Forelimb muscle (tissue), 1 donor: ENCODE results near the gene SPP2. TPM values are rescaled to one million over a fixed set of nuclear protein-coding genes. Genes with fewer than 3 reads are reported as not detected.

Source experiments
- DNase-seq: peaks from one replicate; pipeline ENCODE4 v3.0.0-alpha.2; 2013; ENCODE audit warnings: low read depth
- polyA plus RNA-seq: library from polyadenylated mRNA; unstranded; fragments of 120-200 nt; gene quantifications from one replicate; pipeline ENCODE4 v1.2.1, GENCODE V29; 2013; ENCODE audit not compliant: insufficient read length

SPP2 gene
- polyA plus RNA-seq, 1 donor, result not detected

DNA sequence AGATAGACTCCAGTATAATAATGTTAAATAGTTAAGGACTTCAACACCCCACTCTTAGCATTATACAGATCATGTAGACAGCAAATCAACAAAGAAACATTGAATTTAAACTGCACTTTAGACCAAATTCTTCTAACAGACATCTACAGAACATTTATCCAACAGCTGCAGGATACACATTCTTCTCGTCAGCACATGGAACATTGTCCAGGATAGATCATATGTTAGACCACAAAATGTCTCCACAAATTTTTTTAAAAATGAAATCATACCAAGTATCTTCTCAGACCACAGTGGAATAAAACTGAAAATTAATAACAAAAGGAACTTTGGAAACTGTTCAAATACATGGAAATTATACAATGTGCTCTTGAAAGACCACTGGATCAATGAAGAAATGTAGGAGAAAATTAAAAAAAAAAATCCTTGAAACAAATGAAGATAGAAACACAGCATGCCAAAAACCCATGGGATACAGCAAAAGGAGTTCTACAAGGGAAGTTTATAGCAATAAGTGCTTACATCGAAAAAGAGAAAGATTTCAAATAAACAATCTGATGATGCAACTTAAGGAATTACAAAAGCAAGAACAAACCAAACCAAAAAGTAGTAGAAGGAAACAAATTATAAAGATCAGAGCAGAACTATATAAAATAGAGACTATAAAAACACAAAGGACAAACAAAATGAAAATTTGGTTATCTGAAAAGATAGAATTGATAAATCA is 12.3 kb upstream of the SPP2 start:
- DNase-seq, result no peak

DNA sequence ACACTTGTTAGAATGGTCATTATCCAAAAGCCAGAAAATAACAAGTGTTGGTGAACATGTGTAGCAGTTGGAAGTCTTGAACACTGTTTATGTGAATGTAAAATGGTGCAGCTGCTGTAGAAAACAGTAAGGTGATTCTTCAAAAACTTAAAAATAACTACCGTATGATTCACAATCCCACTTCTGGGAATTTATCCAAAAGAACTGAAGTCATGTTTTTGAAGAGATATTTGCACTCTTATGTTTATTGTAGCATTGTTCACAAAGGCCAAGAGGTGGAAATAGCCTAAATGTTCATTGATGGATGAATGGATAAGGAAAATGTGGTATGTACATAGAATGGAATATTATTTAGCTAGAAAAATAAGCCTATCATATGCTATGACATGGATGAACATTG is 6.3 kb upstream of the SPP2 start:
- no peak for DNase-seq

DNA sequence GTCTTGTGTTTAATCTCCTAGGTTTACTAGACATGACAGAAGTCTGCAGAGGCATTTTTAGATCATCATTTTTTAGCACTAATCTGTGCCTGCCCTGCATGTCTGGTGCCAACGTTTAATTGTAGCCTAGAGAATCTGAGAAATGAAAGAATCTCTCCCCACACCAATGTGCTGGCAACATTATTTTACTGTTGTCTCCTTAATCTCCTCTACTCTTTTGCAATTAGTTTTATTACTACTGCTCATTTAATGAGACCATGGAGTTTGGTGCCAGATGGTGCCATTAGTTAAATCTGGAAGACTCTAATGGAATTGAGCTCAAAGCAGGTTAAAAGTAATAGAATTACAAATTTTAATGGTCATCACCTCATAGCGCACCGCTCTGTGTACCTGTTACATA is 4.0 kb upstream of the SPP2 start:
- DNase-seq, result no peak

DNA sequence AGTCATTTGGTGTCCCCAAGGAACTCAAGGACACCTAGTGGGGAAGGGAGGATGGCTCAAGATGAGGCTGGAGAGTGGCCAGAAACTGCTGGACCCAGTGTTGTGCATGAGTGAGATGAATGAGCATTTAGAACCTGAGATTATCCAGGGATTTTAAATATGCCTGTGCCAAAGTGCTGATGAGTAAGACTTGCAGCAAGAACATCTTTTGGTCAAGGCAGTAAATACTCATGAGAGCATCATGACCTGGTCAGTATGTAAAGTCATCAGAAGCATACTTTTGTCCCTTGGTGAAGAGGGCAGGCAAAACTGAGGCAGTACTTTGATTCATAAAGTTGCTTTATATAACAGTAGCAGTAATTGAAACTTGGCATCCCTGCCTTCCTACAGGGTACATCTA is 3.1 kb upstream of the SPP2 start:
- DNase-seq, result no peak

DNA sequence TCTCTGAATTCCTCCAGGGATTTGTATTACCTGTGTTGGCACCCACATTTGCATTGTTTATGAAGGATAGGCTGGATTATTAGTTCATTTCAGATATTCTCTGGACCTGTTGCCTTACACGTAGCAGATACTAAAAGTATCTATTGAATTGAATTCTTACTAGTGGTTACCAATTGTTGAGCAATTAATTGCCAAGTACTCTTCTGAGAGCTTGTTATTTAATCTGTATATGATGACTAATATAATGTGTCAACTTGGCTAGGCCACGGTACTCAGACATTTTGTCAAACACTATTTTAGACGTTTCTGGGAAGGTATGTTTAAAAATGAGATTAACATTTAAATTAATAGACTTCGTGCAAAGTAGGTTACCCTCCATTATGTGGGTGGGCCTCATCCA is 2.5 kb upstream of the SPP2 start:
- DNase-seq, result no peak

DNA sequence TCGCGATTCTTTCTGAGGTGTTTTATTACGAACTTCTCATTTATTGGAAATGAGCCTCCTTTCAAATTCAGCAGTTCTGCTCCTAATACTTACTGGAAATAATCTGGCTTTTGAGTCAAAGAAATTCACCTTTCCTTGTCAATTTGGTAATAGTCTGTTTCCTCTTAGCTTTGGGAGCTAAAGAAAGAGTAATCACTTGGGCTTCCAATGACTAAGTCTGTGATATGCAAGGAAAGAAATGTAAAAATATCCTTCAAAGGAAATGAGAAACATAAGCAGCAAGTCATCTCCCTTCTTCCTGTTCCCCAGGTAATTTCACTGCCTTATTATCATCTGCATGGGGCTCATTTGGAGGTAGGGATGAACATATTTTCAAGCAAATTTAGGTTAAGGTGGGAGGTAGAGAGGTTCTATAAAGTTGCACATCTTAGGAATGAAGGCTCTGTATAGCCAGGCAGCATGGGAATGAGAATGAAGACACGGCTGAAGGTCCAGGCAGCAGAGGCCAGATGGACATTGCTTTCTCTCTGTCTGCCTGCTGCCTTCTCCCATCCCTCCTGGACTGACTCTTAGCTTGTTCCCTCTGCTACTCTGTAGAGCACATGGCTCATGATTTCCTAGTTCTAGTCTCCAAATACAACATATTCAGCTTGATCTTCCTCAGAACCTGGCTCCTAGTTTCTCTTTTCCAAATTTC is 1.0 kb downstream of the SPP2 start:
- DNase-seq, result no peak

DNA sequence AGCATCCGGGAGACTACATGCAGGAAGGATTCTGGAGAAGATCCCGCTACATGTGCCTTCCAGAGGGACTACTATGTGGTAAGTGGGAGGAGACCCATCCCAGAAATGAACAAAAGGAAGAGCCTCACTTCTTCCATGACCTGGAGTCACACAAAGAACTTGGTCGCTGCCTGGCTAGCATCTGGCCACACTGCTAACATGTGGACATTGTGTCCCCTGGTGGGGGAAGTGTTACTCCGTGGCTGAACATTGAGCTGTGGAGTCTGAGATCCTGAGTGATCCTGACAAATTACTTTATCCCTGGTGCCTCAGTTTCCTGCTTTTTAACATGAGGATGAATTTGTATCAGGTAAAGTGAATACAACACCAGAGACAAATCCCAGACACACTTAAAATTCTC is 8.4 kb downstream of the SPP2 start:
- DNase-seq, result no peak

DNA sequence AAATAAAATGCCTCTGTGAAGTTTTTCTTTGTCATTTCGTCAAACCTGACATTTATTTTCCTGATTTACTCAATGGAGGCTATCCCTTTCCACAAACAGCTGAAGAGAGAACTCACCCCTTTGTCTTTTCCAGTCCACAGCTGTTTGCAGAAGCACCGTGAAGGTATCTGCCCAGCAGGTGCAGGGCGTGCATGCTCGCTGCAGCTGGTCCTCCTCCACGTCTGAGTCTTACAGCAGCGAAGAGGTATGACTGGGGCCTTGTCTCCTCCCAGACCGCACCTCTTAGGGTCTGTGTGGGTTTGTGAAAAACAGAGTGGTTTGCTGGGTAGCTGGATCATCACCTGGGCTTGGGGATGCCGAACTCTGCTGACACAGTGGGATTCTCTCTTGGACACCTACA is 9.7 kb downstream of the SPP2 start:
- DNase-seq, result no peak

DNA sequence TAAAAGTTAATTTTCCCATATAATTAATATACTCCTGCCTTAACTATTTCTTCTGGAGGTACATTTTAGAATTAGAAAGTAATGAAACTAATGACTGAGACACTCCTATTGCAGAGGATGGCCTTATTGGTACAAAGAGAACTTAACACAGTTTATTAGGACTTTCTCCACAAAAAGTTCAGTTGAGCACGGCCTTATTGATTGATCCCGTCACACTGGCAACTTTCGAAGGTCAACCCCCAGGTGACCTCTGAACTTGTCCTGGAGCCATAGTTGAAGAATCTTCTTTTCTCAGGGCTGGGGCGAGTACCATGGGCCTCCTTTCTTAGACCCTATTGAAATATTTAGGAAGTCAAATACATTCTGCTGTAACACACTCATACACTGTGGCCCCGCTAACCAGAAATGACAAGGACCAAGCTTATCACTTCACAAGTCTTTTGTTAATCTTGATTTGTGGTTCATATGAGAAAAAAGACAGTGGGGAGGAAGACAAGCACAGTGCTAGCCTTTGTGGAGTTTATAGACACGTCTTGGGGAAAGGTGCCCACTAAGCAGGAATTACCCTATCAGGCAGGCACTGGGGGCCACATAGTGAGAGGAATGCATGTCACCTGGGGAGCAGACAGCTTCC is 11.2 kb downstream of the SPP2 start:
- DNase-seq, result no peak

DNA sequence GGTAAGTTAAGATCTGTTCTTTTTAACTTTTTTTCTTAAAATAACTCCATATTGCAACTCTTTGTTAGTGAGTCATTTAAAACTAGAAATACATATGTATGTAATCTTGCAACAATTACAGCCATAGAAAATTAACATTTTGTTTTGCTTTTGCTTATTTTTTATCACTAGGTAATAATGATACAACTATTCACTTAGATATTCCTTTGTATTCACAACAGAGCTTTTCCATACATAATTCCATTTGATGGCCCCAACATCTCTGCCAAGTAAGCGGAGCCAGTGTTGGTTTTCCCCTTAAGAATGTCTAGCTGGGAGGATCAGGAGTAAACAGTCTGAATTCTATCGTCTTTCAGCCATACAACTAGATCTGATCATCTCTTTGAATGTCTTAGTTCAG is 16.1 kb downstream of the SPP2 start:
- no peak for DNase-seq

DNA sequence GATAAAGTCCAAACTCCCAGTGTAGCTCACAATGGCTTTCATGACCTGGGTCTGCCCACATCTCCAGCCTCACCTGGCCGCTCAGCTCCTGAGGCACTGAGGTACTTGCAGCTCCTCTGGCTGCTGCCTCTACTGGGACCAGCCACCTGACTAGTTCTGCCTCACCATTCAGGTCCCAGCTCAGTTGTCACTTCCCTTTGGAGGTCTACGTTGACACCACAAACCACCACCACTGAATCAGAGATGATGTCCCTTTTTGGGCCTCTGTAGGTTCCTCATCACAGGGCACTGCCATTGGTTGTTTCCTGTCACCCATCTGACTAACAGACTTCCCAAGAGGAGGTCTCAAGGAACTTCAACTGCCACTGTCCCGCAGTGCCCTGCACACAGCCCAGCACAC is 21.2 kb downstream of the SPP2 start:
- no peak for DNase-seq

DNA sequence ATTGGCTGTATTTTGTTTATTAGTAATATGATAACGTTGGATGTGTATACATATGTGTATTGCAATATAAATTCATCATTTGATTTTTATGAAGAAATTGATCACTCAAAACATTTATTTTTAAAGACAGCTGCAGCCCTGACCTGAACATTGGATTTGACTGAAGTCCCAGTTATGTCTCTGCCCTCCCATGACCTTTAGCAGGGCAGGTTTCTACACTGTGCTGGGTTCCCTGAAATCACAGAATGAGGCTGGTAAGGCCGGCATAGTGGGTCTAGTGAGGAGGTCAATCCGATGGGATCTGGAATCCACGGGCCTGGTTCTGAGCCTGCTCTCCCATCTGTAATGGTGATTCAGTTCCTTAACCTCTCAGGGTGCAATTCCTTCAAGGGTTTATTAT is 22.0 kb downstream of the SPP2 start:
- DNase-seq, result no peak

DNA sequence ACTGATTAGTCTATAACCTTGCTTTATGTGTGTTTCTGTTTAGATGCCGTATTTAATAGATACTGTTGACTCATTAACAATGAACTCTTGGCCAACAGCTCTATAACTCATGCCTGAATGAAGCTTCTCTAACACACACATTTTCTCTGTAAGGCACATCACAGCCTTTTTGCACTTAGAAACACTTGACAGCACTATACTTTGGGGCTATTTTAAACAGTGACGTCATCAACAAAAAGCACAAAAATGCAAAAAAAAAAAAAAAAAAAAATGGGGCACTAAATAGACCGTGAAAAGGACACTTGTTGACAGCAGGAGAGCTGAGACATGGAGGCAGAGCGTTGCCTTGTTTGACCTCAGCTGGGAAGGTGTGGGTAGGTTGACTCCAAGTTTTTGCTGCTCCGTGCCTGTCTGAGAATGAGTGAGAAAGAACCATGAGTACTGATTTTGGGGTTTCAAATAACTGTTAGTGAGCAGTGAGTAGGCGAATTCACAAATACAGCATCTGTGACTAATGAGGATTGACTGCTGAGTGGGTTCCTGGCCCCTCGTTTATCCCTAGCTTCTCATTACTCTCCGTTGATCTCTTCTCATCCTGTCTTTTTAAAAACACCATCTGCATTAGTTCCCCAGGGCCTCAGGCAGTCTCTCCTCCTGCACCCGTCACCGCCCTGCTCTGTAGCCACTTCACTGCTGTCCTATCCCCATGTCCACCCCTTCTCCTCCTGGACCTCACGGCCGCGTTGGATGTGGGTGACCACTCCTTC is 24.4 kb downstream of the SPP2 start:
- no peak for DNase-seq

DNA sequence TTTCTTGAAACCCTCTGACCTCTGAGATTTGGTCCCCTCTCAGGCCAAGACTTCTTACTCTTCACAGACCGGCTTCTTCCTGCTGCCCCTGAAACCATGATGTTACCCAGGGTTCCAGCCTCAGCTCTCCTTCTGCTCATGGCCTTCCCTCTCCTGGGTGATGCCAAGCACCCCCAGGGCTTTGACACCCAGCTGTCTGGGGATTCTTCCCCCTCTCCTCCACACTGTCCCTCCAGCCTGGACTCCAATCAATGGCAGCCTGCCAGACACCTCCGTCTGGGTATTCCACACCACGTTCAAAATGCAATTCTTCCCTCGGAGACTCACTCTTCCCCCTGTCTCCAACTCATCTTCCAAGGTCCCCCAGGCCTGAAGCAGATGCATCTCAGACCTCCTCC is 25.0 kb downstream of the SPP2 start:
- no peak for DNase-seq

DNA sequence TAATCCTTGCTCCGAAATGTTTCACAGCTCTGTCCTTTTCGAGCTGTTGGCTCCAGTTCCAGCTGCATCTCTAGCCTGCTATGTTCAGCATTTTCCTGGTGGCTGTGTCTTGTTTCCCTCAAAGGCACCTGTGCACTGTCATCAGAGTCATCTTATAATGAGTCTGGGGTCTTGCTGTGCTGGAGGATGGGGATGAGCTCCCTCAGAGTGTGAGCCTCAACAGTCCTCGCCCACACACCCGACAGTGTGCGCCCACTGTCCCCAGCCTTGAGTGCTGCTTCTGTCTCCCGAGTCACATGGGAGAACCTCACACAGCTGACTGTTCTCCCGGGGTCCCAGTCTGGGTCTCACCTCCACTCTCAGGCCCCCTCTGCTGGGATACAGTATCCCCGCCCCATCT is 25.4 kb downstream of the SPP2 start:
- DNase-seq, result no peak

DNA sequence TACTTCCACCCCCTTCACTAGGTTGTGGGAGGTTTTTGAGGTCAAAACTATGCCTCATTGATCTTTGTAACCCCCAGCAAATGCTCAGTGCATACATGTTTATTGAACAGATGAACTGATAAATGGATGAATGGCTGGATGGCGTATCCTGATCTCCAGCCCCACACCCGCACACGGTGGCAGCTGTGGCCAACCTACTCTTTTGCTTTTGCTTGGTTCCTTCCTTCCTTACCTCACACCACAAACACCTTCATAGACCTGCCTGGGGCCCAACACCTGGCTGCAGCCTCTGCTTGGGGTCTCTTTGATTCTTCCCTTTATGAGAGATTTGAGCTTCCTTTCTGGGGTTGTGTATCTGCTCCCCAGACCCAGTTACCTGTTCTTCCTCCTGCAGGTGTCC is 25.9 kb downstream of the SPP2 start:
- DNase-seq, result no peak

DNA sequence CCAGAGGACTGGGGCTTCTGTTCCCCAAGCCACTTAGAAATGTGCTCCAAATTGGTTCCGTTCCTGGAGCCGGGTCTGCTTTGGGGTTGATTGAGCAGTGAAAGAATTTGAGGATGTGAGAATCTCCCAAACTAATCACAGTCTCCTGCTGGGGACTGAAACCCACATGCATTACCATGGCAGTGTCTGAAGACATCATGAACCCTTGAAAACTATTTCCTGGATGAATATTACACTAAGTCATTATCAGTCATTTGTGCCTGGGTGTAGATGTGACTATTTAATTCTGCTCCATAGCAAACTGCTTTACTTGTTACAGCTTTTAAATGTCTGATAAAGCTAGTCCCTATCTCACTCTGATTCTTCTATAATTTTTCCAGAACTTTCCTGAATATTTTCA is 27.6 kb downstream of the SPP2 start:
- DNase-seq, result no peak

DNA sequence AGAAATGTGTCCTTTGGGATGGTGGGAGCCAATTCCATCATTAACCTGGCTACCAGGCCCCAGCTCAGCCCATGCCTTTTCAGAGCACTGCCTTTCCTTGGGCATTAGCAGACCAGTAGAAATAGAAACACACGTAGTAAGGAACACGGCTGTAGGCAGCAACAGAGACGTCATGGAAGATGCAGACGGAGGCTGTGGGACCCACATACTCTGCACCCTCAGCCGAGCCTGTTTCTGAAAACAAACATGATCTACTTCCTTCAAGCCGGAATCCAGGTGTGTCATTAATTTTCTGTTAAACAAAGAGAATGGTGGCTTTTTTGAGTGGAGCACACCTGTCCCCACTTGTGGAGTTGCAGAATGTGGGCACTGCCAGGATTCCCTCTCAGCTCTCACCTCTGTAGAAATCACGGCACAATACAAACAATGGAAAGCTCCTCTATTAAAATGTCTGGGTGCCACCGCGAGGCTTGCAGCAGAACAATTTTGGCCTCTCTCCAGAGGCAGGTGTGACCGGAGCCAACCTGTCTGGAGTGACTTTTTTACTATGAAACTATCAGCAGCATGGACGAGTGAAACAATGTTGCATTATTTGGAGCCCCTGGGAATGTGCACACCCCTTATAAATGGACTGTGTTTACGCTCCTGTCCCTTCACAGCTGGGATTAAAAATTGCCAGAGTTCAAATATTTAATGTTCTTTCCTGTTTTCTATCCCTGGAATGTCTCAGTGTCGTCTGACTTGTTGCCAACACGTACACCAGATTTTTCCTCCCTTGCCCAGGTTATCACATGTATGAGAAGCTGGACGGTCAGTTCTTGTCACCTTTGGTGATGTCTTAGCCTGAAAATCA is 31.7 kb downstream of the SPP2 start:
- no peak for DNase-seq

DNA sequence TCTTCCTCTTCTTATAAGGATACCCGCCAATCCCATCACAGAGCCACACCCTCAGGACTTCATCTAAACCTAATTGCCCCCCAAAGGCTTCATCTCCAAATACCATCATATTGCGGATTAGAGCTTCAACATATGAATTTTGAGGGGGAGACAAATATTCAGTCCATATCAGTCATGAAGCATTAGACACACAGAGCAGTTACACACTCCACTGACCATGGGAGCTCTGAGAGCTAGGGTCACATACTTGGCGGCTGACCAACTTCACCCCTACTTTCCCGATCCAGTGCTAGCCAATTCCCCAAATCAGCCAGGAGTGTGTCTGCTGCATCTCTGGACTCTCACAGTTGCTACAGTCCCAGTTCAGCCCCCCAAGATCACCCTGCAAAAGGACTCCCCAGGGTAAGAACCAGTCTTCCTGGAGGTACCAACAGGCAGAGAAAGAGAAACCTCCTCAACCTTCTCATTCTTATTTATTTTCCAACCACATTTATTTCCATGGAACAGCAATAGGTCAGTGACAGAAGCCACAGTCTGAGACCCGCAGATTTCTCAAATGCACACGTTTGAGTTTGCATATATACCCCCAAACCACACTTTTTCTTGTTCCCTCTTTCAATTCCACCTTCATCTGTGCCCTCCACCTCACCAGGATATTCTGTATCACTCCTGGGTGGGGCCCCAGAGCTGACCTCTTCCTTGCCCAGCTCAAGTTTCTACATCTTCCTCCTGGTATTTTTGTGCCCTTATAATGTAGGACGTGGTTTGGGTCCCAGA is 33.3 kb downstream of the SPP2 start:
- DNase-seq, result no peak

DNA sequence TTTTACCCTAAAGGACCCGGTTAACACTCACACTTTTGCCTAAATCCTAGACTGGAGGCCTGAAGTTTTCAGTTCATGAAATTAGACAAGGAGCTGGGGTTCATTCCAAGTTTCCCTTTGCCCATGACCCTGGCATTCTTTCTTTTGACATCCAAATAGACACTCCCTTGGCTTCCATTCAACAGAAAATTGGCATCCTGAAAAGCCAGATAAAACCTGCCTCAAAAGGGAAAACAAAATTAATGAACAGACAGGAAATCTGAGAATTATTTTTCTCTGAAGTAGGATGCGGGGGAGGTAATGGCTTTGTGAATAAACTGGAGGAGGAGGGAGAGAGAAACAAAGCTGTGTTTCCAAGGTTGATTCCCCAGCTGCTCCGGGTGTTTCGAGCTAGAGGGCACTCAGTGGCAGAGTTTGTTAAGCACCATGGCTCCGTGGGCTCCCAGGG is 41.0 kb downstream of the SPP2 start:
- DNase-seq, result no peak

DNA sequence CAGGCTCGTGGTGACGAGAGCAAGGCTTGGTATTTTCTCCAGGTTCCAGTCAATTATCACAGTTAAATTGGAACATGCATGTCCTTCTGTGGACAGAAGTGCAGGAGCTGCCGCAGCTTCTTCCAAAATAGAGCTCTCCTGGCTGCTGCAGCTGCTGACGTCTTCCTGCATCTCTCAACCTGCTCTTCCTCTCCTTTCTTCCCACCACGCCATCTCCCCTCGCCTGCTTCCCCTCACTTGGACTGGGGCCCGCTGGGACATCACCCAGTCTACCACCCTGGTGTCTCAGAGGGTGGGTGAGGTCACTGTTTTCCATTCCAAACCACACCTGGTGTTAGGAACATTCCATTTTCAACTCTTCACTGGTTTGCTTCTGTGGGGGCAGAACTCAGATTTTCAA is 41.4 kb downstream of the SPP2 start:
- no peak for DNase-seq
